ENCODE measurements around the gene OLR1. TPM values are rescaled to one million over a fixed set of nuclear protein-coding genes. Genes with fewer than 3 reads are reported as not detected.
A peak's percentile ranks its signal among the peaks of the same experiment; 100 is the strongest.
"Not testable (repeated sequence)": the region's sequence is repeated elsewhere in the genome, so short reads cannot be mapped to it uniquely, and the experiment has no call there.

OLR1 gene
- not detected for total RNA-seq

DNA sequence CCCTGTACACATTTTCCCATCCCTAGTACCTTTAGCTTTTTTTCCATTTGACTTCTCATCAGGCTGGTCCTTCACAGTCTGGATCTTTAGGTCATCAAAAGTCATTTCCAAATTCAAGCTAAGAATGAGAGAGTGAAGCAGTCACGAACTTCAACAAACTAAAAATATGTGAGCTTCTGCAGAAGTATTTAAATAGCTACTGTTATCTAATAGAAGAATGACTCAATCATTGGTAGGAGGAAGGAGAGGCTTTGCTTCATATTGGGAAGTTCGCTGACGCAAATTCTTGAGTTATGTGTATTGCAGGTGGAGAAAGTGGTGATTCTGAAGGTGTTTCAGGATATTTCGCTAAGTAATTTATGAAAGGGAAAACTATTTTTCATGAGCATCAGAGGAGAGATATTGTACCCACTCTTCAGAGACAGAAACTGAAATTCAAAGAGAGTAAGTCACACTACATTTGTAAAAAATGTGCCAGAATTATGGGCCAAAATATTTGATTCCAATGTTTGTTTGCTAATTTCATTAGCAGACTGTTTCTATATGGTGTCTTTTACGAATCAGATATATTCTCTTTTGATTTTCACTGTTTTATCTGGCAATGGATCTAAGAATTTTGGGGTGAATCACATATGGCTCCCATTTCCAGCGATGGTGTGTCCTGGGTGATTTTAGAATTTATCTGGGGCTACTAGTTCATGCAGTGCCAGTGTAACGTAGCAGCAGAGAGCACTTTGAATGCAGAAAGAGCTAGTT is at the start of gene OLR1:
Gene OLR1, minus strand, starts transcription at position 160 of the 756 bp plus-strand sequence. Its CDS starts 55 bp downstream, at position 105.
- DNase-seq, result no peak
- Mint-ChIP-seq H3K36me3 (no peaks in the 10 kb centered on the region), H3K4me3 (no peak within 1 kb of the TSS), H3K27ac (no peak within 1 kb of the TSS), H3K9me3 (no peaks in the 10 kb centered on the region), H3K27me3 (peaks cover 27% of the 10 kb centered on the region), H3K4me1 (no peaks in the 10 kb centered on the region)

DNA sequence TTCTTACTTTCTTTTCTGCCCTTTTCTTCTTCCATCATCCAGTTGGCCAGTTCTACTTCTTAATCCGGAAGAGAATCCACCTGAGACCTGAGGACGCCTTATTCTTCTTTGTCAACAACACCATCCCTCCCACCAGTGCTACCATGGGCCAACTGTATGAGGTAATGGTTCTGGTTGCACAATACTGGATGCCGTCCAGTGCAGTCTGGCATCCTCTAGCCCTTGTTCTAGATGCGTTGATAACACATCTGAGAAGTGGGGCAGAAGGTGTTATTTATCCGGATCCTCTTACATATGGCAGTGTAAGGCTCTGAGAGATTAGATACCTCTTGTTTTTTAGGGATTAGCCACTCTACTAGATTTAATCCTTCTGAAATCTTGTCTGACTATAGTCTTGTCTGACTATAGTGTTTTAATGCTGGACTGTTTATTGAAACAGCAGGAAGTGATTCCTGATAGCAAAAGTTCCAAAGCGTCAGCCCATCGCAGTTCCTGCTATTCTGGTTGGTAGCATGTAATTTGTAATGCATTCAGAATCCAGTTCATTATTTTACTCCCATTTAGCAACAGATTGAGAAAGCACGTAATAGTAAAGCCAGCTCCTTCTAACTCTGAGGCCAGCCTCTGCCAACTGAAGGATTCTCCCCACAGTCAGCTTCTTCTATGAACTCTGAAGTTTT is 48.6 kb upstream of the OLR1 start:
- Mint-ChIP-seq H3K4me3 (no peak overlapping the region), H3K4me1 (peaks cover 12% of the 10 kb centered on the region), H3K9me3 (no peaks in the 10 kb centered on the region), H3K27me3 (no peaks in the 10 kb centered on the region), H3K36me3 (peaks cover 20% of the 10 kb centered on the region), H3K27ac (peak overlapping the region; percentile 57)
- DNase-seq, result no peak

DNA sequence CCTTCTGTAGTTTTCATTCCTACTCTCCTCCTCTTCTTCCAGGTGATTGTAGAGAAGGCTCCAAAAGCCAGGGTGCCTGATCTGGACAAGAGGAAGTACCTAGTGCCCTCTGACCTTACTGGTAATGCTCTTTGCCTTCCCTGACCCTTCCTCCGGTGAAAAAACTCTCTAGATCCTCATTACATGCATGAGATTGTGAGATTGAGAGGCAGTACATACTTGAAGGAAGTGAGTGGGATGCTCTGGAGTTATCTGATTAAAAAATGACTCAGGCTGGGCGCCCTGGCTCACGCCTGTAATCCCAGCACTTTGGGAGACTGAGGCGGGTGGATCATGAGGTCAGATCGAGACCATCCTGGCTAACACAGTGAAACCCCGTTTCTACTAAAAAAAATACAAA is 46.1 kb upstream of the OLR1 start:
- H3K27me3 Mint-ChIP-seq, result no peaks in the 10 kb centered on the region
- H3K4me1 Mint-ChIP-seq, result peaks cover 23% of the 10 kb centered on the region
- peaks cover 9% of the 10 kb centered on the region for H3K36me3 Mint-ChIP-seq
- no peak overlapping the region for H3K27ac Mint-ChIP-seq
- H3K9me3 Mint-ChIP-seq, result no peaks in the 10 kb centered on the region
- no peak overlapping the region for H3K4me3 Mint-ChIP-seq
- DNase-seq, result no peak

DNA sequence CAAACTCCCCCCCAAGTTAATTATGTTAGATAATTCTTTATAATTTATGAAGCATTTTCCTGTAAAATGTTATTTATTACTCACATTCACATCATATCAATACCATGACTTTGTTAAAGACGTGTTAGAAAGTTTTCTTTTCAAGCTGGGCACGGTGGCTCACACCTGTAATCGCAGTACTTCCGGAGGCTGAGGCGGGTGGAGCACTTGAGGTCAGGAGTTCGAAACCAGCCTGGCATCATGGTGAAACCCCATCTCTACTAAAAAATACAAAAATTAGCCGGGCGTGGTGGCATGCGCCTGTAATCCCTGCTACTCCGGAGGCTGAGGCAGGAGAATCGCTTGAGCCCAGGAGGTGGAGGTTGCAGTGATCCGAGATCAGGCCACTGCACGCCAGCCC is 44.0 kb upstream of the OLR1 start:
- H3K36me3 Mint-ChIP-seq, H3K9me3 Mint-ChIP-seq, DNase-seq: not testable (repeated sequence)

DNA sequence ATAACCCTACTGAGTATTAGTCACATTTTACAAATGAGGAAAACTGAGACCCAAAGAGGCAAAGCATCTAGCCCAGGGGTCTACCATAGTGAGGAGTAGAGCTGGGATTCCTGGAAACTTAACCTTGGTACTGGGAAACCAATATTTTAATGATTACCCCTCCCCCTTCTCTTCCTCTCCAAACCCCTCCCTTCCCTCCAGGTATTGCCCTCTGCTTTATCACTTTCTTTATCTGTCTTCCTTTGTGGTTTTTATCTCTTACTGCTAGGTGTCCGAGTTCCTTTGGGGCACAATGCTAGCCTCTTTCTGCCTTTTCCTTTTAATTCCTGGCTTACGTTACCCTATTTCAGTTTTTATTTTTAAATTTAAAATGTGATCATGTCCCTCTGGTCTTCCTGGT is 43.5 kb upstream of the OLR1 start:
- no peak overlapping the region for H3K4me3 Mint-ChIP-seq
- H3K36me3 Mint-ChIP-seq, result peaks cover 3% of the 10 kb centered on the region
- no peak overlapping the region for H3K27ac Mint-ChIP-seq
- H3K27me3 Mint-ChIP-seq, result no peaks in the 10 kb centered on the region
- no peaks in the 10 kb centered on the region for H3K9me3 Mint-ChIP-seq
- no peak for DNase-seq
- peaks cover 27% of the 10 kb centered on the region for H3K4me1 Mint-ChIP-seq

More for the DNA sequence above, 44.0 kb upstream of the OLR1 start:
- H3K4me1 Mint-ChIP-seq, result peaks cover 27% of the 10 kb centered on the region
- H3K27ac Mint-ChIP-seq, H3K4me3 Mint-ChIP-seq, H3K27me3 Mint-ChIP-seq: not testable (repeated sequence)

DNA sequence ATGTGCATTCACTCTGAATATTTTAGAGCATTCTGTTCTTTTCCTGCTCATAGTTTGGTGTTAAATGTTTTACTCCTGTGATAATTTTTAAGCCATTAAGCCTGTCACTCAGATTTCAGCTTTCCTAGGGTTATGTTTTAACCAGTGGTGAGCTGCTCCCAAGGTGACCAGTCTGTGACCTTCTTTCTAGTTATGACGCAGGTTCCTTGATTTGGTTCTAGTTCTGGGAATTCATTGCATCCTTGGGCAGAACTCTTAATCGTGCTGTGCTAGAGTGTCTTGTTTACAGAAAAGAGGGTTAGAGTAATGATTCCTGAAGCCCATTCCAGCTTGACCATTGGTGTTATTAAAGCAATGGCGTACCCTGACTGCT is 42.9 kb upstream of the OLR1 start:
- Mint-ChIP-seq H3K27me3 (no peaks in the 10 kb centered on the region), H3K27ac (no peak overlapping the region), H3K4me3 (peak overlapping the region; percentile 25), H3K4me1 (peaks cover 25% of the 10 kb centered on the region), H3K9me3 (no peaks in the 10 kb centered on the region), H3K36me3 (no peaks in the 10 kb centered on the region)
- no peak for DNase-seq

DNA sequence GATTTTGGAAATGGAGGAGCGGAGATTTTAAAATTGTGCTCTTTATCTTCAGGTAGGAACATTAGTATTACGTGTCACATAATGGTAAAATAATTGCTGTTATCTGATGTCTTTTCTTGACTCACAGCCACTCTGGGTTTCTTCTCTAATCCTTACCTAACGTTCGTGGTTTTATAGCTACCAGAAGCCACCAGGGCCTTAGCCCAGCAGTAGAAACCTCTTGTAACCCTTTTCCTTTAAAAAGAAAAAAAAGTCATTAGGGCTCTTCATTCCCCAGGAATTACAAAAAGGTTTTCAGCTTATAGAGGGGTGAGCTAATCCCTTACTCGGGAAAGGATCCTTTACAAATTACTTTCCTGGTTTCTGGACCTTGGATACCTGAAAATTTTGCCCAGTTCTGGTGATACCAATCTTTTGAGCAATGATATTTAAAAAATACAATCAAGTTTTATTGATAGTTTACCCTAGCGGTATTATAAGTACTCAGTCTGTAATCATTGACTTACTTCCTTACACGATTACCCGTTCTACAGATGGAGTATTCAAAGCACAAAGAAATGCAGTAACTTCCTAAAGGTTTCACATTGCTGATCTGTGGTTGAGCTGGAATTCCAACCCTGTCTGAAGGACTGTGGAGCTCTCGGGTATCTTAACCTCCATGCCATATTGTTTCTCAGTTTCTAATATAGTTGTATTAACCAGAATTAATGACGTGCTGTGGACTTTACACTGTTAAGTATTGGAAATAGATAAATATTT is 42.4 kb upstream of the OLR1 start:
- Mint-ChIP-seq H3K27me3 (no peaks in the 10 kb centered on the region), H3K36me3 (no peaks in the 10 kb centered on the region), H3K4me1 (peaks cover 25% of the 10 kb centered on the region), H3K9me3 (no peaks in the 10 kb centered on the region), H3K4me3 (peak overlapping the region; percentile 94), H3K27ac (peak overlapping the region; percentile 94)
- DNase-seq, result no peak

DNA sequence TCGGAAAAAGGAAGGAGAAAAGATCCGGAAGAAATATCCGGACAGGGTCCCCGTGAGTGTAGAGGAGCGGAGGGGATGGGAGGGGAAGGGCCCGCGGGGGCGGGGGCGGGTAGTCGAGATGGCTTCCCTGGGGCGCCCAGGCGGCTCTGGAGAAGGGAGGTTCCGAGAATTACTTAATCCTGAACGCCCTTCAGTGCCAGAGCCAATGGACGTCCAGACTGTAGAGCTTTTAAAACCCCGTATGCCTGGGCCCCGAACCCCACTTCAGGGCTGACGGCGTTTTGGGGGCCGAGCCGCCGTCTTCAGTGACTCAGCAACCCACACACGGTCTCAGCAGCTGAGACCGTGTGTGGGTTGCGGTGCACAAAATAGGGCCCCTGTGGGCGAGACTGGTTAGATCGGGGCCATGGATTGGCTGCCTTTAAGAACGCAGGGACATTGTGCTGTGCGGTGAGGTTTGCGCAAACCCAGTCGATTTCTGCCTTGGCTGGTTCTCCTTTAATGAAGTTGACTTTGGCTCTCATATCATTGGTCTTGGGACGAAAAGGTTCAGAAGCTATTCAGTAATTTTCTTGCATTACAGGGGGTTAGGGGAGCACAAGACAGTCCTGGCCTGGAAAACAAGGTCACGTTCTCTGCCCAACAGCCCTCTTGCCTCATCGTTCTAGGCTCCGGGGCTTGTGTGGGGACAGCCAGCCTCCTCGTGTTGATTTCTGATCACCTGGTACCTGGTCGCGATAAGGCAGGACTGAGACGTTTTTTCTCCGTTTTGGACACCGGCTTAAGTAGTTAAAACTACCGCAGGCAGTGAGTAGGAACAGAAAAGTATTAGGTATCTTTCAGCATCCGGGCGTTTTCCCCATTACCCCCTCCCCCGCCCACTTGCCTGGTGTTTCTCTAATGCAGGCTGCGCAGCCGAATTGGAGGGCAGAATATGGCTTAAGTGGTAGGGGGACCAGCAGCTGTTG is 41.5 kb upstream of the OLR1 start:
- Mint-ChIP-seq H3K36me3 (no peaks in the 10 kb centered on the region), H3K9me3 (no peaks in the 10 kb centered on the region), H3K4me1 (peaks cover 25% of the 10 kb centered on the region), H3K4me3 (peak overlapping the region; percentile 94), H3K27me3 (no peaks in the 10 kb centered on the region), H3K27ac (peak overlapping the region; percentile 94)
- peak; percentile 81 for DNase-seq

DNA sequence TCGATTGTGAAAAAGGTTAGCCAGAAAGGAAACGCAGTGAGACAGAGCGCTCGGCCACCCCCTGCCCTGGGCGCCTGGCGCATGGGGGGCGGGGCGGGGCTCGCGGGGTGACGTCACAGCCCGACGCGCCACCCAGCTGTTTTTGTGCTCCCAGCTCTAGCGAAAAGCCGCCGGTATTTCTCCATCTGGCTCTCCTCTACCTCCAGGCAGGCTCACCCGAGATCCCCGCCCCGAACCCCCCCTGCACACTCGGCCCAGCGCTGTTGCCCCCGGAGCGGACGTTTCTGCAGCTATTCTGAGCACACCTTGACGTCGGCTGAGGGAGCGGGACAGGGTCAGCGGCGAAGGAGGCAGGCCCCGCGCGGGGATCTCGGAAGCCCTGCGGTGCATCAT is 40.8 kb upstream of the OLR1 start, which contains the start of gene GABARAPL1:
Gene GABARAPL1, plus strand, starts transcription at position 139 of the 393 bp plus-strand sequence. Its CDS starts 253 bp downstream, at position 392.
- H3K9me3 Mint-ChIP-seq, result no peaks in the 10 kb centered on the region
- peak within 1 kb of the TSS; percentile 94 for H3K27ac Mint-ChIP-seq
- H3K4me3 Mint-ChIP-seq, result peak within 1 kb of the TSS; percentile 94
- no peaks in the 10 kb centered on the region for H3K36me3 Mint-ChIP-seq
- DNase-seq, result peak; percentile 80
- peaks cover 25% of the 10 kb centered on the region for H3K4me1 Mint-ChIP-seq
- H3K27me3 Mint-ChIP-seq, result no peaks in the 10 kb centered on the region

DNA sequence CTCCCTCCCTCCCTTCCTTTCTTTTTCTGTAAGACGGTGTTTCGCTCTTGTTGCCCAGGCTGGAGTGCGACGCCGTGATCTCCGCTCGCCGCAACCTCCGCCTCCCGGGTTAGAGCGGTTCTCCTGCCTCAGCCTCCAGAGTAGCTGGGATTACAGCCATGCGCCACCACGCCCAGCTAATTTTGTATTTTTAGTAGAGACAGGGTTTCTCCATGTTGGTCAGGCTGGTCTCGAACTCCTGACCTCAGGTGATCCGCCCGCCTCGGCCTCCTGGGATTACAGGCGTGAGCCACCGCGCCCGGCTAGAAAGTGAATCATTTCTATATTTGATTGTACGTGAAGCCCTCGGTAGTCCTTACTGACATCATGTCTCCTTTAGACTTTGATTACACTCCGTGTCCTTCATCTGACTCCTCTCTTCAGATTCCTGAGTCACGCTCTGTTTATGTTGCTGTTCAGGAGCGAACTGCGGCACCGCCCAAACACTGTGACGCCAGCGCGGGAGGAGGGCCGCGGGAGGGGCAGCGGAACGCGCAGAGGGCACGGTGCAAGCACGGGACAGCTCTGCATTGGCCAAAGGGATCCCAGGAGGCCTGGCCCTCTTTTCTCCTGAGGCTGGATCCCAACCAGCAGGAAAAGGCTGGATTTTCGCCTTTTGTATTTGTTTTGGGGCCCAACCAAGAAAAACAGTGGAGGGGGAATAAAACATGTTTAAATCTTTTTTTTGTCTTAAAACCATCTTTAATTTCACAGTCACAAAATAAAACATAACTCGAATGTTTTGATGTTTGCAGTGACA is 40.2 kb upstream of the OLR1 start:
- Mint-ChIP-seq H3K27ac (peak overlapping the region; percentile 94), H3K4me1 (peaks cover 25% of the 10 kb centered on the region), H3K36me3 (no peaks in the 10 kb centered on the region), H3K4me3 (peak overlapping the region; percentile 94), H3K9me3 (no peaks in the 10 kb centered on the region), H3K27me3 (no peaks in the 10 kb centered on the region)
- DNase-seq, result peak; percentile 86

DNA sequence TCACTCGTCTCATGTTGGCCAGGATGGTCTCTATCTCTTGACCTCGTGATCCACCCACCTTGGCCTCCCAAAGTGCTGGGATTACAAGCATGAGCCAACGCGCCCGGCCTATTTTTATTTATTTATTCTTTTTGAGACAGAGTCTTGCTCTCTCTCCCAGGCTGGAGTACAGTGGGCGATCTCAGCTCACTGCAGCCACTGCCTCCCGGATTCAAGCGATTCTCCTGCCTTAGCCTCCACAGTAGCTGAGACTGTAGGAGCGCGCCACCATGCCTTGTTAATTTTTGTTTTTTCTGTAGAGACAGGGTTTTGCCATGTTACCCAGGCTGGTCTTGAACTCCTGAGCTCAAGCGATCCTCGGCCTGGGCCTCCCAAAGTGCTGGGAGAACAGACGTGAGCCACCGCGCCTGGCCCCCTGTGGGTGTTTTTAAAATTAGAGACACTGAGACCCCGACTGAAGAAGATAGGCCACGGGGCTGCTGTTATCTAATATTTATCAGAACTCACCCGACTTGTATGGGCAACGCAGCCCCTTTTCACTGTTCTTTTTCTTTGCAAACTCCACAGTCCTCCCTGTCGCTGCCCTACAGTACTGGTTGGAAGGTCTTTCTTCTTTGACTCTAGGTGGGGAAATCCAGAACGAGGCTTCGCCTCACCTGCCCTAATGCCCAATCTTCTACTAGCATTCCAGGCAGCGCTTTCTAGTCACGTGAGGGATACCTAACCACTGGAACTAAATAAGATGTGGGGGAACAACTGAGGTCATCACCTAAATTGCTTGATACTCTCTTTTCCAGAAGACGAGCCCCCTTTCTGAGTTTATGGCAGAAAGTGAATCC is 39.4 kb upstream of the OLR1 start:
- DNase-seq, result no peak
- H3K4me1 Mint-ChIP-seq, result peaks cover 25% of the 10 kb centered on the region
- H3K9me3 Mint-ChIP-seq, result no peaks in the 10 kb centered on the region
- H3K36me3 Mint-ChIP-seq, result no peaks in the 10 kb centered on the region
- no peak overlapping the region for H3K4me3 Mint-ChIP-seq
- H3K27ac Mint-ChIP-seq, result no peak overlapping the region
- H3K27me3 Mint-ChIP-seq, result no peaks in the 10 kb centered on the region

DNA sequence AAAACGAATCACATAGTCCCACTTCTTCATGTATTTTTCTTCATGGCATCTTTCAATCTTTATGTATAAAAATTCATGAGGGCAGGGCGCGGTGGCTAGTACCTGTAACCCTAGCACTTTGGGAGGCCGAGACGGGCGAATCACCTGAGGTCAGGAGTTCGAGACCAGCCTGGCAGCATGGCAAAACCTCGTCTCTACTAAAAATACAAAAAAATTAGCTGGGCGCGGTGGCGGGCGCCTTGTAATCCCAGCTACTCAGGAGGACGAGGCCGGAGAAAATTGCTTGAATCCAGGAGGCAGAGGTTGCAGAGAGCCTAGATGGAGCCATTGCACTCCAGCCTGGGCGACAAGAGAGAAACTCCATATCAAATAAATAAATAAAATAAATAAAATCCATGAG is 38.3 kb upstream of the OLR1 start:
- H3K9me3 Mint-ChIP-seq, result no peaks in the 10 kb centered on the region

DNA sequence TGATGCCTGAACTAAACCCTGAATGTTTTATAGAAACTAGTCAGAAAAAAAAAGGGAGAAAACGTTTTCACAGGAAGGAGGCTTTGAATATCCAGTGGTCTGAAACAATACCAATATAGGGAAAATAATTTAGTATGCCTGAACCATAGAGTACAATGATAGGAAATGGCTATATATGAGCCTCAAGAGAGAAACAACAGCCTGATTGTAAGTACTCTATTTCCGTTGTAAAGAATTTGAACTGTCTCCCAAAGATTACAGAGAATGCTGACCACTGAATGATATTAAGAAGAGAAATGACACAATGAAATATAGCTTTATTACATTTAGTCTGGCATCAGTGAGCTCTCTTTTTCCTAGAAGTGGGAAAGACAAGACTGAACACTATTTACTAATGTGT is 35.2 kb upstream of the OLR1 start:
- Mint-ChIP-seq H3K9me3 (no peaks in the 10 kb centered on the region), H3K27ac (no peak overlapping the region), H3K27me3 (peaks cover 4% of the 10 kb centered on the region), H3K4me1 (peaks cover 3% of the 10 kb centered on the region), H3K36me3 (no peaks in the 10 kb centered on the region), H3K4me3 (no peak overlapping the region)
- no peak for DNase-seq

More for the DNA sequence above, 38.3 kb upstream of the OLR1 start:
- DNase-seq, result no peak
- Mint-ChIP-seq H3K36me3 (no peaks in the 10 kb centered on the region), H3K27me3 (no peaks in the 10 kb centered on the region), H3K27ac (no peak overlapping the region), H3K4me3 (no peak overlapping the region), H3K4me1 (peaks cover 21% of the 10 kb centered on the region)

Measured in activated naive CD8-positive, alpha-beta T cell treated with anti-CD3 and anti-CD28 coated beads for 36 hours (primary cell).